Measurements from ENCODE around the gene NIFK.

The NIFK gene

DNA sequence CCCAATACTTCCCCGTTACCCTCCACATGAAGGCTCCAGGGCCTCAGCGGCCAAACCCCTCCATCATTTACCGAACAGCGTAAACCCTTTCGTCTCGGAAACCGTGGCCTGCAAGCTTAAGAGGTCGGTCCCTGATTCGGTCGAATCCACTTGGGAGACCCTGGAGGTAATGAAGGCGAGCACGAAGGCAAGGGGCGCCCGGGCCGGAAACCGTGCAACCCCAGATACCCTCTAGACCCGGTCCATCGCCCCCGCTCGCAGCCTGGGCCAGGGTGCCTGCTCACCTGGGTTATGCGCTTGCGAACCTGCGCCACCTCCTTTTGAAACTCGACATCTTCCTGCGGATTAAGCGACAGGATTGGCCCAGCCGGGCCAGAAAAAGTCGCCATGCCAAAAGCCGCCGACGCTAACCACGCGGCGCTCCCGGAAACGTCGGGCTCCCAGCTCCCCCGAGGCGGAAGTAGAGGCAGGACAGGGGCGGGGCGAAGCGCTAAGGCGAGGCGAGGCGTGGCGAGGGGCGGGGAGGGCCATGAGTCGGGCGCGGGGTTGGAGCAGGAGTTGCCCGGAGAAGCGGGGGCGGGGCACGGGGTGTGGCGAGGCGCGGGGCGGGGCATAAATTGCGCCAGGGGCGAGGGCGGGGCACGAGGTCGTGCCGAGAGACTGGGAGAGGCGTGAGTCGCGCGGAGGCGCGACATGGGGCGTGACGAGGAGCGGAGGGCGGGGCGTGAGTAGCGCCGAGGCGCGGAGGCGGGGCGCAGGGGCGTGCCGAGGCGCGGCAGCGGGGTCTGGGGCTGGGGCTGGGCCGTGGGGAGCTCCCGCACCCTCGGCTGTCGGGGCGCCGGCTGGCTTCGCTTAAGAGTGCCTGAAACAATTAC is at the start of gene NIFK:
NIFK (minus strand) TSS at position 414 of the 875 bp plus-strand sequence; CDS start at position 389, 25 bp downstream.
- H3K27ac Mint-ChIP-seq, result peak within 1 kb of the TSS; percentile 96
- H3K36me3 Mint-ChIP-seq, result peaks cover 7% of the 10 kb centered on the region
- peaks cover 42% of the 10 kb centered on the region for H3K4me1 Mint-ChIP-seq (ENCODE audit: low read depth)
- H3K9me3 Mint-ChIP-seq (ENCODE audit: low read depth), result no peaks in the 10 kb centered on the region
- peak within 1 kb of the TSS; percentile 90 for H3K4me3 Mint-ChIP-seq
- no peaks in the 10 kb centered on the region for H3K27me3 Mint-ChIP-seq

DNA sequence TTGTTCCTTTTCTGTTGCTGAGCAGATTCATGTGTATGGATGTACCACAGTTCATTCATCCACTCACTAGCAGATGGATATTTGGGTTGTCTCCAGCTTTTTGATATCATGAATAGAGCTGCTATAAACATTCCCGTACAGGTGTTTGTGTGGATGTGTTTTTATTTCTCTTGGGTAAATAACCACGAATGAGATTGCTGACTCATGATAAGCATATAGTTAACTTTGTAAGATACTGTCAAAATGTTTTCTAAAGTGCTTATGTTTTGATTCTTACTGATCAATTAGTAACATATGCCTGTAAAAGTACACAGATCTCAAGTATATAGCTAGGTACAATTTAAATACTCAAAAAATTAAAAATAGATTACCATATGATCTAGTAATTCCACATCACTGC is 46.5 kb upstream of the NIFK start:
- Mint-ChIP-seq H3K36me3 (no peaks in the 10 kb centered on the region), H3K9me3 (ENCODE audit: low read depth) (no peaks in the 10 kb centered on the region), H3K27me3 (no peaks in the 10 kb centered on the region), H3K4me1 (ENCODE audit: low read depth) (no peaks in the 10 kb centered on the region), H3K27ac (no peak overlapping the region), H3K4me3 (no peak overlapping the region)

DNA sequence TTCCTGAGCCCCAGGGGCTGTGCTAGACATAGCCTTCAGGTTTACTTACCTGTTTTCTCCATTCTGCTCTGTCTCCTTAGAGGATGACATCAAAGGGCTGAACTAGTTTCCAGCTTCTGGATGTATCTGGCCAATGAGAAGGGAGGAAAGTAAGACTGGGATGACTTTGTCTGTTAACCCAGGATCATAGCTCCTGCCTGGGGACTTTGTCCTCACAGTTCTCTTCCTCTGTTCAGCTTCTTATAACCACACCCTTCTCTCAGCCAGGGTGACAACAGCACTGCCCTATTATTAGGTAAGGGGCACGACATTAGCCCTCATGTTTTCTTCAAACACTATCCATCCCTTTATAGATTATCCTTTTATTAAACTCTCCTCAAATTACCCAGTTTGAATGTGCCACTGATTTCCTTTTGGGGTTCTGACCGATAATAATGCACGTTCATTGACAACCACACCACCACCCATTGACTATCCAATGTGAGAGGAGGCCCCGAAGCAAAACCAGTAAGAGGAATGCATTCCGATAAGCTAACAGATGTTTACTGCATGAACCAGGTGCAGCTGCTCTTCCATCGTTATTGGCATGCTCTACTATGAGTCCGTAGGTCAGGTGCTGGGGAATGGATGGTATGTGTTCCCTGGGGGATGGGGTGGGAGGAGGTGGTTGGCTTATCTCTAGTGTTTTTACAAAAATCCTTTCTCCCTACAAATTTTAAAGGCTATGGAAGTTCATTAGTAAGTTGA is 42.2 kb upstream of the NIFK start:
- Mint-ChIP-seq H3K9me3 (ENCODE audit: low read depth) (no peaks in the 10 kb centered on the region), H3K36me3 (no peaks in the 10 kb centered on the region), H3K27me3 (no peaks in the 10 kb centered on the region), H3K27ac (no peak overlapping the region), H3K4me3 (no peak overlapping the region), H3K4me1 (ENCODE audit: low read depth) (no peaks in the 10 kb centered on the region)

DNA sequence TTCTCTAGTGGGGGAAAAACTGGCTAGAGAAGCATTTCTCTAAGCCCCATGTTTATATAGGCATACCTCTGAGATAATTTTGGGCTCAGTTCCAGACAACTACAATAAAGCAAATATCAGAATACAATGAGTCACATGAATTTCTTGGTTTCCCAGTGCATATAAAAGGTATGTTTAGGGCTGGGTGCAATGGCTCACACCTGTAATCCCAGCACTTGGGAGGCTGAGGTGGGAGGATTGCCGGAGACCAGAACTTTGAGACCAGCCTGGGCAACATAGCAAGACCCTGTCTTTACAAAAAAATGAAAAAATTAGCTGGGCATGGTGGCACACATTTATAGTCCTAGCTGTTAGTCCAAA is 41.0 kb upstream of the NIFK start:
- Mint-ChIP-seq H3K27me3 (no peaks in the 10 kb centered on the region), H3K36me3 (no peaks in the 10 kb centered on the region), H3K4me1 (ENCODE audit: low read depth) (no peaks in the 10 kb centered on the region), H3K4me3 (no peak overlapping the region), H3K27ac (no peak overlapping the region), H3K9me3 (ENCODE audit: low read depth) (no peaks in the 10 kb centered on the region)

DNA sequence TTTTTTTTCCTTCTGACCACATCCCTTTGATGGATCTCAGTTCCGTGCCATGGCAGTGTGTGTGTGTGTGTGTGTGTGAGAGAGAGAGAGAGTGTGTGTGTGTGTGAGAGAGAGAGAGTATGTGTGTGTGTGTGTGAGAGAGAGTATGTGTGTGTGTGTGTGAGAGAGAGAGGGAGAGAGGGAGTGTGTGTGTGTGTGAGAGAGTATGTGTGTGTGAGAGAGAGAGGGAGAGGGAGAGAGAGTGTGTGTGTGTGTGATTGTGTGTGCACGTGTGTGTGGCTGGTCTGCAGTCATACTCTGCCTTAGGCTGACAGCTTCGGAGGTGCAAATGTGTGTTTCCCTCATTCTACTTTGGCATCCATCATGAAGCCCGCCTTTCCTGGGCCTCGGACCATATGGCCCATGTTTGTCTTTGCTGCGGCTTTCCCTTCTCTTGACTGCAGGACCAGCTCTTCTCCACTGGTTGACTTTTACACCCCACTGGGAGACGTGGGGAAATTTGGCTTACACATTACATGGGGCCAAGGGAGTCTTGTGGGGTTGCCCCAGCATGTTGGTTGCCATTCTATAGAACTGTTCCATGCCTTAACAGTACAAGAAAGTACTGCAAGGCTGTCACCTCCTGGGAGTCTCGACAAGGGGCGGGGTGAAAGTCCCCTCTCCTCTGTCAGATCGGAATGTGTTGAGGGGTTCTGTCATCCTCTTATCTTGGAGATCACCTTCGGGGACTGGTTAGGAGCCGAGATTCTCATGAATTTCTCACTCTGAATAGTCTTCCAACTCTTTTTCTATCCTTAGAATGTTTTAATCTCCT is 40.4 kb upstream of the NIFK start:
- H3K27ac Mint-ChIP-seq, result no peak overlapping the region
- no peaks in the 10 kb centered on the region for H3K4me1 Mint-ChIP-seq (ENCODE audit: low read depth)
- H3K9me3 Mint-ChIP-seq (ENCODE audit: low read depth), result no peaks in the 10 kb centered on the region
- H3K36me3 Mint-ChIP-seq, result no peaks in the 10 kb centered on the region
- no peaks in the 10 kb centered on the region for H3K27me3 Mint-ChIP-seq
- no peak overlapping the region for H3K4me3 Mint-ChIP-seq

DNA sequence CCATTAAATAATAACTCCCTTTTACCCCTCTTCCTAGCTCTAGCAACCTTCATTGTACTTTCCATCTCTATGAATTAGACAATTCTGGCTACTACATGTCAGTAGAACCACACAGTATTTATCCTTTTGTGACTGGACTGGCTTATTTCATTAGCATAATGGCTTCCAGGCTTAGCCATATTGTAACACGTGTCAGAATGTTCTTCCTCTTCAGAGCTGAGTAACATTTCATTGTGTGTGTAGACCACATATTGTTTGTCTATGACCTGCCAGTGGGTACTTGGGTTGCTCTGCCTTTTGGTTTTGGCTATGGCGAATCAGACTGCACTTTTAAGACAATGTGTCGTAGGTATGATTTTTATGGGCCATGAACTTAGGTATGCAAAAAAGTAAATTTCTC is 39.7 kb upstream of the NIFK start:
- Mint-ChIP-seq H3K27me3 (no peaks in the 10 kb centered on the region), H3K4me1 (ENCODE audit: low read depth) (no peaks in the 10 kb centered on the region), H3K9me3 (ENCODE audit: low read depth) (no peaks in the 10 kb centered on the region), H3K27ac (no peak overlapping the region), H3K4me3 (no peak overlapping the region), H3K36me3 (no peaks in the 10 kb centered on the region)

DNA sequence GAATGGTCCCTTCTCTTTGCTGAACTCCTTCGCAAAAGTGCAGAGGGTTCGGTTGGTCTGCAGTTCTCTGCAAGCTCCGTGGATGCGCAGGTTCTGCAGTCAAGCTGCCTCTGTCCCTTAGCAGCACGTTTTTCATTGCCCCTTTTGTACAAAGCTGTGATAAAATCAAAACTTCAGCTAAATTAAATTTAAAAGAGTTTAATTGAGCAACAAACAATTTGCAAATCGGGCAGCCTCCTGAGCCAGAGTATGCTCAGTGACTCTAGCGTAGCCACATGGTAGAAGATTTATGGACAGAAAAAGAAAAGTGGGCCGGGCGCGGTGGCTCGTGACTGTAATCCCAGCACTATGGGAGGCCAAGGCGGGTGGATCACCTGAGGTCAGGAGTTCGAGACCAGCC is 37.6 kb upstream of the NIFK start:
- H3K4me3 Mint-ChIP-seq, result no peak overlapping the region

DNA sequence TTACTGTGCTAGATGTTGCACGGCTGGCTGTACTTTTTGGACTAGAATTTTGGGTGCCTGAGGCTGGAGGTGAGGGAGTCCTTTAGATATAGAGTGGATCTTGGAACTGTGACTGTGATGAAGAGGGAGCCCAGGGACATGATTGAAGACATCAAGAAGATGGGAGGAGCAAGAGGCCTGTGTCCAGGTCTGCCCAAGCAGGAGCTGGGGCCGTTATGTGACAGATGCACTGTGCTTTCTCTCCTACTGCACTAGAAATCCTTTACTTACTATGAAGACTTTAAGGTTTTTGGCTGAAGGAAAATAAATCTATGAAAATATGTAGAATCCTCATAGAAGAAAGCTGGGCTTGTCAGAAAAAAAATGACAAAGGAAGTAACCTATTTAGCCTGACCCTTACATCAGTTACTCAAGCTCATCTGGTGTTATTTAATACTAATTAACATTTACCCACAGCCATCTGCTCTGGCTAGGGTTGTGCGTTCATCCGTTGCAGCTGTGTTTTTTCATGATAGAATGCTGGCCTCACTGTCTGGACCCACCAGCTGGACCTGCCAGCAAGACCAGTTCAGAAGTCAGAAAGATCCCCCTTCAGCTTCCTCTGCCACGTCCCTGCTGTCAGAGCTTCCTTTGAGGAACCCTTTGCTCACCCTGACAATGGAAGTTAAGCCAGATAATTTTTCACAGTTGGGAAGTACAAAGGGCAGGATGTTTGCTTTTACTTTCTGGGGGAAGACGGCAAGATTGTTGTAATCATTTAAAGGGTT is 35.5 kb upstream of the NIFK start:
- Mint-ChIP-seq H3K36me3 (peaks cover 6% of the 10 kb centered on the region), H3K27ac (no peak overlapping the region), H3K9me3 (ENCODE audit: low read depth) (no peaks in the 10 kb centered on the region)

More for the DNA sequence above, 37.6 kb upstream of the NIFK start:
- no peaks in the 10 kb centered on the region for H3K9me3 Mint-ChIP-seq (ENCODE audit: low read depth)
- no peaks in the 10 kb centered on the region for H3K4me1 Mint-ChIP-seq (ENCODE audit: low read depth)
- H3K27ac Mint-ChIP-seq, result no peak overlapping the region
- H3K36me3 Mint-ChIP-seq, result peaks cover 2% of the 10 kb centered on the region
- H3K27me3 Mint-ChIP-seq, result no peaks in the 10 kb centered on the region

DNA sequence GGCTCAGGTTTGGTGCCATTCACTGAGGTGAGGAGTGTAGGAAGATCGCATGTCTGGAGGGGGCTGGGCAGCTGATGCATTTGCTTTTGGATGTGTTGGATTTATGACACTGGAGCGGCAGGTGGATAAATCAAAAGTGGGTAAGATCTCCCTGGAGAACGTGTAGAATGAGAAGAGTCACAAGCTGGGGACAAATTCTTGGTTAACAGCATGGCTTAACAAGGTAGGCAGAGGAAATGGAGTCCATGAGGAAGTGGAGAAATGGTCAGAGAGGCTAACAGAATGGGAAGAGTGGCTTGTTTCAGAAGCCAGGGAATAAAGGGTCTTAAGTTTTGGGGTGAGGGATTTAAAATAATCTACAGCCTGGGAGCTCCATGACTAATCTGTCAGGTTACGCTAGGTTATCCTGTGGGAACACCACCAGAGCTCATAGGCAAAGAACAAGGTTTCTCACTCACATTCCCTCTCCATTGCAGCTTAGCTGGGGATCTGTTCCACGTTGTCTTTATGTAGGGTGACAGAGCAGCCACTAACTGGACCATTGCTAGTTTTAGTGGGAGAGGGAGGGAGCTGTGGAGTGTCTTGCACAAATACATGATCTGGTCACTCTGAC is 31.6 kb upstream of the NIFK start:
- Mint-ChIP-seq H3K27ac (peak overlapping the region; percentile 46), H3K27me3 (no peaks in the 10 kb centered on the region), H3K4me3 (no peak overlapping the region), H3K36me3 (peaks cover 13% of the 10 kb centered on the region), H3K4me1 (ENCODE audit: low read depth) (no peaks in the 10 kb centered on the region), H3K9me3 (ENCODE audit: low read depth) (no peaks in the 10 kb centered on the region)

More for the DNA sequence above, 35.5 kb upstream of the NIFK start:
- H3K4me3 Mint-ChIP-seq, result no peak overlapping the region
- H3K4me1 Mint-ChIP-seq (ENCODE audit: low read depth), result no peaks in the 10 kb centered on the region
- H3K27me3 Mint-ChIP-seq, result no peaks in the 10 kb centered on the region

DNA sequence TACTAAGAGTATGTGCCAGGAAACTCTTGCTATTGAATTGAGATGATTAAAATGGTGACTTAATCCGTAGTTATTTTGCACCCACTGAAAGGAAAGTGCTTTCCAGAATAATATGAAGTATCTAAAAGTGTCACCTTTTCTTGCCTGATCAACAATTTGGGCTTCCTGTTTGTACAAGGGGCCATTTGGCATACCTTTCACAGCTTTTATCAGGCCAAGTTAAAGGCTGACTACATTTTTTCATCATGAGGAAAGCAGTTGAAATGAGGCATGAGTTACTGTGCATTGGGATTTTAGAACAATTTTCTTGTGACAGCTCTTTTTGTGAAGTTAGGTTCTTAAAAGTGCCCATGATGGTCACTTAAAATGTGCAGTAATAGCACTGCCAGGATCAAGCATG is 29.9 kb upstream of the NIFK start:
- Mint-ChIP-seq H3K36me3 (peaks cover 13% of the 10 kb centered on the region), H3K4me1 (ENCODE audit: low read depth) (no peaks in the 10 kb centered on the region), H3K27me3 (no peaks in the 10 kb centered on the region), H3K9me3 (ENCODE audit: low read depth) (no peaks in the 10 kb centered on the region), H3K4me3 (no peak overlapping the region), H3K27ac (no peak overlapping the region)

DNA sequence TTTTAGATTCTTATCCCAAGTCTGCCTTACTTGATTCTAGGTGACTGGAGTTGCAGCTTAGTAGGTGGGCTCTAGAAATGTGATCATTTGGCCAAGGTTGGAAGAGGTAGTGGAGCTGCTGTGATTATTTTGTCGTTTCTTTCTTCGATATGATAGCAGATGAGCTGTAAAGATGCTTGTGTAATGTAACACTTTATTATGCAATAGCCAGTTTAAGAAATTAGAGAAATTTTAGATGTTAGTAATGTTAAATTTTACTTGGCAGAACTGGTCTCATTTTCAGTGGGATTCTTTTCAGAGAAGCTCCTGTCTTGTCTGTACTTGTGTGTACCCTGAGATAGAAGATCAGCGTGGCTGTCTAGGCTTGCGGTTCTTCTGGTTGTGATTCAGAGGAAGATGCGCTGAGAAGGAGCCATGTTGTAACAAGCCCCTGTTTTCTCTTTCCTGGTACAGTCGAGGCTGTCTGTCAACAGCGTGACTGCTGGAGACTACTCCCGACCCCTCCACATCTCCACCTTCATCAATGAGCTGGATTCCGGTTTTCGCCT is 28.1 kb upstream of the NIFK start:
- no peak overlapping the region for H3K27ac Mint-ChIP-seq
- H3K4me3 Mint-ChIP-seq, result no peak overlapping the region

DNA sequence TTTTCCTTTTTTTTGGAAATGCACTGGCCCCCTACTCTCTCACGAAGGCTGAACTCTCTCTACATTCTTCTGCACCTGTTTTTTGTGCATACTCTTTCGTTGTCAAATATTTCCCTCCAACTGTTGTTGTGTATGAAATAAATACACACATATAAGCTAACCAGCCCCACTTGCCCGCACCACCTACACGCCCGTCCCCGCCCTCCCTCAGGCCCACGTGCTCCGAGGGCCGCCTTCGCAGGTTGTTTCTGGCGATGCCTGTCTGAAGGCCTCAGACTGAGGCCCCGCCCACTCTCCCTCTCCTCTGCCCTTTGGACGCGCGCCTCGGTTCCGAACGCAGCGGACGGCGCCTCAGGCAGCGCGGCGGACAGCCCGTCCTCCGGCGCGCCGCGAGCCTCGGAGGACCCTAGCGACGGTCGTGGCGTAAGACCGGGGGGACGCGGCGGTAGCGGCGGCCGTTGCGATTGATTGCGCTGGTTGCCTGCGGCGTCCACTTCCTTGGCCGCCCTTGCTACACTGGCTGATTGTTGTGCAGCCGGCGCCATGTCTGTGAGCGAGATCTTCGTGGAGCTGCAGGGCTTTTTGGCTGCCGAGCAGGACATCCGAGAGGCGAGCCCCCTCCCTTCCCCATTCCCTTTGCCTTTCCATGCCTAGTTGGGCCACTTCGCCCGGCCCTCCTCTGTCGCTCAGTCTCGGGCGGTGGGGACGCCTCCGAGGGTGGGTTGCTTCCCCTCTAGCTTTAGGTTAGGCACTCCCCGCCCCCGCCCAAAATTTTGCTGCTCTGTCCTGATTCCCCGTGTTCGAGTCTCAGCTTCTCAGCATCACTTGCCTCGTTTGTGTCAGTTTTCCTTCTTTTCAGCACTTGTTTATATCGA is 18.8 kb upstream of the NIFK start, which contains the start of gene TSN:
TSN (plus strand) TSS at position 415 of the 875 bp plus-strand sequence; CDS start at position 544, 129 bp downstream.
- peaks cover 30% of the 10 kb centered on the region for H3K4me1 Mint-ChIP-seq (ENCODE audit: low read depth)
- H3K27ac Mint-ChIP-seq, result peak within 1 kb of the TSS; percentile 95
- H3K36me3 Mint-ChIP-seq, result no peaks in the 10 kb centered on the region

More for the DNA sequence above, 28.1 kb upstream of the NIFK start:
- Mint-ChIP-seq H3K27me3 (no peaks in the 10 kb centered on the region), H3K9me3 (ENCODE audit: low read depth) (no peaks in the 10 kb centered on the region), H3K36me3 (peaks cover 13% of the 10 kb centered on the region), H3K4me1 (ENCODE audit: low read depth) (peaks cover 4% of the 10 kb centered on the region)

DNA sequence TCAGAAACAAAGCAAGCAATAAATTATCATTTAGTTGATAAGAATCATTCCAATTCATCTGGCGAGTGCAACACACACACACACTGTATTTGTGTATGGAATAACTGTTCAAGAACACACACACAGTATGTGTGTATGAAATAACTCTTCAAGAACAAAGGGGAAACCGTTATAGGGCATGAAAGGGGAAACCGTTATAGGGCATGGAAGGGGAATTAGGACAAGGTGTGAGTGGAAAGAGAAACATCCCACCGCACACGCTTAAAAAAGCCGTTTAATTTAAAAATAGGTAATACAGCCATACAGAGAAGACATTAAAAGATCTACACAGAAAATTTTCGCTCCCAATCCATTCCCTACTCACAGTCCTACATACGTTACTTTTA is 18.2 kb upstream of the NIFK start:
- peaks cover 26% of the 10 kb centered on the region for H3K4me1 Mint-ChIP-seq (ENCODE audit: low read depth)
- no peaks in the 10 kb centered on the region for H3K27me3 Mint-ChIP-seq
- H3K36me3 Mint-ChIP-seq, result no peaks in the 10 kb centered on the region
- H3K9me3 Mint-ChIP-seq (ENCODE audit: low read depth), result no peaks in the 10 kb centered on the region
- peak overlapping the region; percentile 99 for H3K4me3 Mint-ChIP-seq
- peak overlapping the region; percentile 95 for H3K27ac Mint-ChIP-seq

More for the DNA sequence above, 18.8 kb upstream of the NIFK start, which contains the start of gene TSN:
- Mint-ChIP-seq H3K9me3 (ENCODE audit: low read depth) (no peaks in the 10 kb centered on the region), H3K27me3 (no peaks in the 10 kb centered on the region), H3K4me3 (peak within 1 kb of the TSS; percentile 99)

Data from activated naive CD8-positive, alpha-beta T cell (primary cell).